ENCODE measurements around the gene SASH1. TPM values are rescaled to one million over a fixed set of nuclear protein-coding genes. Genes with fewer than 3 reads are reported as not detected.

The SASH1 gene
- total and polyA plus RNA-seq, 7 donors, result 3.2 to 101 (median 40.5) TPM

DNA sequence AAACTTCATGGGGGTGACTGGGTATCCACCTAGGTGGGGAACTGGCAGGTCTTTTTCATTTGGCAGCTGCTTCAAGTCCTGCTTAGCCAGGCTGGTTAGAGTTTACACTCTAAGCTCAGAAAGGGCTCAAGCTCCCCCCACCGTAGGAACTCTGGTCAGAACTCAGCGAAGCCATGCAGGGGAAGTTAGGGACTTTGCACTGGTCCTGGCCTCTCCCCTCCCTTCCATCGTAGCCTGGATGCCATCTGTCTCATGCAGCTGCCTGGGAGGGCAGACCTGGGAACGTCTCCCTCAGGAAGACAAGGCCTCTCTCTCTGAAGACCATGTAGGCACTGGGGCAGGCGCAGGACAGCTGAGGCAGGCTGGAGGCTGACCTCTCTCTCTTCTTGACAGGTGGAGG lies 220.4 kb downstream of the SASH1 start:
- Histone ChIP-seq H3K4me1 (peaks cover 0 to 11% (median 5%) of the 10 kb centered on the region in 4 donors), H3K36me3 (no peaks in the 10 kb centered on the region), H3K9me3 (no peaks in the 10 kb centered on the region), H3K27me3 (no peaks in the 10 kb centered on the region), H3K4me3 (no peak overlapping the region), H3K27ac (no peak overlapping the region)
- DNase-seq, result no peak
- intact Hi-C loops (cut with DNase I), result no loop called here
- TF ChIP-seq, protein P1, sequence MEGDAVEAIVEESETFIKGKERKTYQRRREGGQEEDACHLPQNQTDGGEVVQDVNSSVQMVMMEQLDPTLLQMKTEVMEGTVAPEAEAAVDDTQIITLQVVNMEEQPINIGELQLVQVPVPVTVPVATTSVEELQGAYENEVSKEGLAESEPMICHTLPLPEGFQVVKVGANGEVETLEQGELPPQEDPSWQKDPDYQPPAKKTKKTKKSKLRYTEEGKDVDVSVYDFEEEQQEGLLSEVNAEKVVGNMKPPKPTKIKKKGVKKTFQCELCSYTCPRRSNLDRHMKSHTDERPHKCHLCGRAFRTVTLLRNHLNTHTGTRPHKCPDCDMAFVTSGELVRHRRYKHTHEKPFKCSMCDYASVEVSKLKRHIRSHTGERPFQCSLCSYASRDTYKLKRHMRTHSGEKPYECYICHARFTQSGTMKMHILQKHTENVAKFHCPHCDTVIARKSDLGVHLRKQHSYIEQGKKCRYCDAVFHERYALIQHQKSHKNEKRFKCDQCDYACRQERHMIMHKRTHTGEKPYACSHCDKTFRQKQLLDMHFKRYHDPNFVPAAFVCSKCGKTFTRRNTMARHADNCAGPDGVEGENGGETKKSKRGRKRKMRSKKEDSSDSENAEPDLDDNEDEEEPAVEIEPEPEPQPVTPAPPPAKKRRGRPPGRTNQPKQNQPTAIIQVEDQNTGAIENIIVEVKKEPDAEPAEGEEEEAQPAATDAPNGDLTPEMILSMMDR (IDR thresholded peaks at IDR 0.05), result no peak
- TF ChIP-seq POLR2A (IDR thresholded peaks at IDR 0.05) (no peak), EP300 (IDR thresholded peaks at IDR 0.05) (no peak), POLR2AphosphoS5 (IDR thresholded peaks at IDR 0.05) (no peak)
- 73 to 89% methylated on average over 5 of the region's 5 CpGs for WGBS, 2 donors

DNA sequence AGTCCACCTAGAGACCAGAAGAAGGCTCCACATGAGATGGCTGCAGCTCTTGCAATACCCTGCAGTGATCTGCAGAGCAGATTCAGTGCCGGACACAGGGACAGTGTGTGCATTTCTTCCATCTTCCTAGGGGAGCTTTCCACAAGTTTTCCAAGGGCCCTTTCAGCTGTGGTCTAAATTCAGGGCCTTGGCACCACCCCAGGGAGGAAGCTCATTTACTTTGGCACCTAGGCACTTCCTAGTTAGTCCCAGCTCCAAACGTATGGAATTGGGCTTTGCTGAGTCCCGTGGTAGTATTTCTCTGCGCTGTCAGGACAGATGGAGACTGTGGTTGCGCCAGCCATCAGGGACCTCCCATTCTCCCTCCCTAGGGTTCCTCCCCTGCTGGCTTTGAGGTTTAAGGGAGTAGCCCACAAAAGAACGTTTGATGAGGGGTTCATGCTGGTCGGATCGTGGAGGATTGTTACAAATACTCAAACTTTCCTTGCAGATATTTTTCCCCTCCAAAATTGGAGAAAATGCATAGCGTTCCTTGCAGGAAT lies 221.9 kb downstream of the SASH1 start:
- H3K27ac ChIP-seq, result no peak overlapping the region
- no peaks in the 10 kb centered on the region for H3K27me3 ChIP-seq
- peaks cover 0 to 9% (median 5%) of the 10 kb centered on the region in 4 donors for H3K4me1 ChIP-seq
- no peak overlapping the region for H3K4me3 ChIP-seq
- DNase-seq, result no peak
- 83% methylated on average over 9 of the region's 9 CpGs for WGBS, 2 donors
- intact Hi-C loops (cut with DNase I), result no loop called here
- no peaks in the 10 kb centered on the region for H3K9me3 ChIP-seq
- TF ChIP-seq, protein P1 (IDR thresholded peaks at IDR 0.05), result no peak
- no peak for TF ChIP-seq POLR2A (IDR thresholded peaks at IDR 0.05)
- no peak for TF ChIP-seq POLR2AphosphoS5 (IDR thresholded peaks at IDR 0.05)
- TF ChIP-seq EP300 (IDR thresholded peaks at IDR 0.05), result no peak
- no peaks in the 10 kb centered on the region for H3K36me3 ChIP-seq

DNA sequence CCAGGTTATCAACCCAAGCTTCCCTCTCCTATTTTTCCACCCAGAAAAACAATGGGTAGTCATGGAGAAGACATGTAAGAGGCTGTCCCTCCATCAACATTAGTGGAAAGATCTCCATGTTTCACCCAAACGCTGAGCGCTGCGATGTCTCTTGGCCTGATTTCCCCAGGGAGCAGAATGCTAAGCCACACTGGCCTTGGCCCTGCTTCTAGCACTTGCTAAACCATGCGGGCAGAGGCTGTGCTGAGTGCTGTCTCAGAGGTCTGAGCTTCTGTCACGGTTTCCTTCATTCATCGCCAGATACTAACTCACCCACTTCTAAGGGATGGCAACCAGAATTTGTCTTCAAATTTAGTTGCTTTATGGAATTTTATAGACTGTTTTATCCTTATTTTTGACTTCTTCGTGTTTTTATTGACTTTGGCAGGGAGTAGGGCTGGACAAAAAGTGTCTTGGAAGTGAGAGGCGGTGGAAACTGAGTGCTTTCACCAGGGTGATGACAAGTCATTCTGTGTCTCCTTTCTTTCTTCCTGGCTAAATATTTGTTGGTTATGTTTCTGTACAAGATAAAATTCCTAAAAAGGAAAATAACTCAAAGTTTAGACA lies 222.8 kb downstream of the SASH1 start:
- Histone ChIP-seq H3K4me3 (no peak overlapping the region), H3K36me3 (no peaks in the 10 kb centered on the region), H3K27ac (no peak overlapping the region), H3K9me3 (no peaks in the 10 kb centered on the region), H3K4me1 (peaks cover 0 to 2% (median under 1%) of the 10 kb centered on the region in 4 donors), H3K27me3 (no peaks in the 10 kb centered on the region)
- TF ChIP-seq POLR2AphosphoS5 (IDR thresholded peaks at IDR 0.05), result no peak
- TF ChIP-seq, protein P1 (IDR thresholded peaks at IDR 0.05), result no peak
- no peak for TF ChIP-seq EP300 (IDR thresholded peaks at IDR 0.05)
- TF ChIP-seq POLR2A (IDR thresholded peaks at IDR 0.05), result no peak
- 84 to 90% methylated on average over 8 of the region's 8 CpGs for WGBS, 2 donors
- intact Hi-C loops (cut with DNase I), result no loop called here
- no peak for DNase-seq

DNA sequence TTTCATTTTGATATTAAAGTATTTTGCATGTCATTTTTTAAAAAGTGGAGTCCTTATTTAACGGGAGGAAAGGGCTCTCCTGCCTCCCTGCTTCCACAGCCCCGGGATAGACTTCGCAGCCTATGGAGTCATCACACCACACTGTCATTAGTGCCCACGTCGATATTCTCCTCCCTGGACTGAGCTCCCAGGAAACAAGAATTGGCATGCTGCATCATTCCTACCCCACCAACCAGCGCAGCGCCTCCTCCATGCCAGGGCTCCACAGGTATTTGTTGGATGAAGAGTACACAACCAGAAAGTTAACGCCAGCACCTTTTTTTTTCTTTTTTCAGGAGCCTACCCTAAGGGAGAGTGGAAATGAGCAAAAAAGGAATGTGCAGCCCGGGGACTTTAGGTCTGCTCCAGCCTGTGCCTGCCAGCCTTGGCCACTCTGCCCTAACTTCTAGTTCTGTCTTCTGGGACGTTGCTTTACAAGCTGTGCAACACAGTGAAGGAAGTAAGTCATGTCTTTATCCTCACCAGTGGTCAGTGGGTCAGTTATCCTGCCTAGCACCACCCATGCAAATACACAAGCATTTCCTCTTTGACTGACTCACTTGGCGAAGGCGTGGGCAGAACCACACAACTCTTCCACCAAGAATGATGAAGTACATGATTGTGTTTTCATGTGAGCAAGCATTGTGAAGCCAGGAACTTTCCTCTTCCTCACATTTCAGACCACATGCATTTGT lies 223.5 kb downstream of the SASH1 start:
- 77 to 79% methylated on average over 12 of the region's 12 CpGs for WGBS, 2 donors
- Histone ChIP-seq H3K4me1 (no peaks in the 10 kb centered on the region), H3K9me3 (no peaks in the 10 kb centered on the region), H3K4me3 (no peak overlapping the region), H3K27me3 (no peaks in the 10 kb centered on the region), H3K27ac (no peak overlapping the region), H3K36me3 (no peaks in the 10 kb centered on the region)
- intact Hi-C loops (cut with DNase I), result no loop called here
- TF ChIP-seq, protein P1 (IDR thresholded peaks at IDR 0.05), result no peak
- TF ChIP-seq POLR2AphosphoS5 (IDR thresholded peaks at IDR 0.05), result no peak
- TF ChIP-seq EP300 (IDR thresholded peaks at IDR 0.05), result no peak
- no peak for TF ChIP-seq POLR2A (IDR thresholded peaks at IDR 0.05)
- no peak for DNase-seq

All from sigmoid colon (tissue), 7 donors.